Effector memory CD4-positive, alpha-beta T cell (primary cell): ENCODE results near the gene PTGER4.
A peak's percentile ranks its signal among the peaks of the same experiment; 100 is the strongest.
"Not testable (repeated sequence)": the region's sequence is repeated elsewhere in the genome, so short reads cannot be mapped to it uniquely, and the experiment has no call there.

ENCODE experiments used
- DNase-seq, 3 donors: peaks; one replicate each; pipeline ENCODE4 v3.0.0-alpha.2; 2020
- H3K27ac ChIP-seq: 2 replicates; pipeline ENCODE4 v1.7.0; 2013; ENCODE audit warnings: mild to moderate bottlenecking, low read length, moderate library complexity; ENCODE audit not compliant: insufficient read depth, poor library complexity, severe bottlenecking
- H3K27me3 ChIP-seq: replicated peaks from 2 replicates; pipeline ENCODE4 v1.7.0; 2013; ENCODE audit warnings: mild to moderate bottlenecking, low read length; ENCODE audit not compliant: insufficient read depth, control insufficient read depth, poor library complexity, severe bottlenecking
- H3K36me3 ChIP-seq: 2 replicates; pipeline ENCODE4 v1.7.0; 2013; ENCODE audit warnings: mild to moderate bottlenecking, low read length, moderate library complexity; ENCODE audit not compliant: control insufficient read depth, insufficient read depth
- H3K4me1 ChIP-seq: 2 replicates; pipeline ENCODE4 v1.7.0; 2013; ENCODE audit warnings: low read length, mild to moderate bottlenecking; ENCODE audit not compliant: control insufficient read depth, insufficient read depth, poor library complexity, severe bottlenecking
- H3K4me3 ChIP-seq: 2 replicates; pipeline ENCODE4 v1.7.0; 2013; ENCODE audit warnings: low read length, low read depth, mild to moderate bottlenecking; ENCODE audit not compliant: insufficient read depth, poor library complexity, severe bottlenecking
- H3K9me3 ChIP-seq: 2 replicates; pipeline ENCODE4 v1.7.0; 2013; ENCODE audit warnings: mild to moderate bottlenecking, low read length, moderate library complexity; ENCODE audit not compliant: control insufficient read depth

PTGER4 gene

DNA sequence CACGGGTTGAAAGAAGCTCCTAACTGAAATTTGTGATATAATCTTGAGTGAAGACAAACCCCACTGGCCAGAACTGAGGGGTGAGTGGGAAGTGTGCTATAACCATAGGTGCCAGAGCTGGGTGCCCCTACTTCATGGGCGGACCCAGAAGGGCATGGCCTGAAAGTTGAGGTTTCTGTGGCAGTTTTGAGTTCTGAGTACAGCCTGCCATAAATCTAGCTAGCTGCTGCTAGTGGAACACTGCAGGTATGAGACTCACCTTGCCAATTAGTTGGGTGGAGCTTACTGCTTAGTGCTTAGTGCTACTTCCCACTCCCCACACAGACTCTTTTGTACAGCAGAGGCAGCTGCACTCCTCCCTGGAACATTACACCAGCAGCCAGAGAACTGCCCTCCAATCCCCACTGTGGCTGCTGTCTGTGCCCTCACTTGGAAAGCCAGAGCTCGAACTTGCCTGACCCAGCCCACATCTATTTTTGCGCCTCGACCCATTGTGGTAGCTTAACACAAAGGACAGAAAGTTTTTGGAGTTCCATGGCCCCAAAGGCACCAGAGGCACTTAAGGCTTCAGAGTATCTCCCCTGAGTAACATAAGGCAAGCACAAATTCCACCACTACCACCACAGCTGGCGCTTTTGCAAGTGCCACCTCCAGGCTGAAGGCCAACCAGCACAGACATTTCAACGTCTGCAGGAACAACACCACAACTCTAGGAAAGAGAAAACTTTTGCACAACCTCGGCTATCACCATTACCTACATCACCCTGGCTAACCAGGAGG, 27.1 kb upstream of the PTGER4 start:
- no peaks in the 10 kb centered on the region for H3K9me3 ChIP-seq
- no peaks in the 10 kb centered on the region for H3K27me3 ChIP-seq
- peaks cover 31% of the 10 kb centered on the region for H3K4me1 ChIP-seq
- H3K36me3 ChIP-seq, result no peaks in the 10 kb centered on the region
- peak overlapping the region; percentile 27 for H3K4me3 ChIP-seq
- DNase-seq, result no peak
- peak overlapping the region; percentile 58 for H3K27ac ChIP-seq

DNA sequence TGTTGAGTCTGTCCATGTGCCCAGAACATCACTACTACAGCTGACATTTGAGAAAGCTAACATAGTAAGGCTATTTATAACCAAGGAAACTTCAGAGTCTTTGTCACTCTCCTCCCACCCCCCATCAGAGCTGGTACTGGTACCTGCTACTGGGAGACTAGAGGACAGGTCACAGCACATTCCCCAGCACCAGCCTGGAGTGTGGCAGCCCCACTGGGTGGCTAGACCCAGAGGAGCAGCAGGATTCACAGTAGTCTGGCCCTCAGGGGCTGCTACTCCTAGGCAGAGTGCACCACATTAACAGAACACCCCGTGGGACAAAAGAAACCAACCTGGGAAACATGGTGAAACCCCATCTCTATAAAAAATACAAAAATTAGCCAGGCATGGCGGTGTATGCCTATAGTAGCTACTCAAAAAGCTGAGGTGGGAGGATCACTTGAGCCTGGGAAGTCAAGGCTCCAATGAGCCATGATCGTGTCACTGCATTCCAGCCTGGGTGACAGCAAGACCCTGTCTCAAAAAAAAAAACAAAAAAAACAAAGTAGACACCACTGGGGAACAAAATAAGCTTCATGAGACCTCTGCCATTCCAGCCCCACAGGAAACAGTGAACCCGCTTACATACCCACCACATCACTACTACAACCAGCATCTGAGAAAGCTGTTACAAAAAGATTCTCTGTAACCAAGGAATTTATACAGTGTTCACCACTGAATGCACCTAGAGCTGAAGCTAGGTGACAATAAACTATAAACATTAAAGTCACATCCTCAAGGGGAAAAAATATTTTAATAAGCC, 26.3 kb upstream of the PTGER4 start:
- peaks cover 31% of the 10 kb centered on the region for H3K4me1 ChIP-seq
- DNase-seq, result no peak
- H3K27ac ChIP-seq, result peak overlapping the region; percentile 58
- peak overlapping the region; percentile 27 for H3K4me3 ChIP-seq
- no peaks in the 10 kb centered on the region for H3K36me3 ChIP-seq
- no peaks in the 10 kb centered on the region for H3K27me3 ChIP-seq
- no peaks in the 10 kb centered on the region for H3K9me3 ChIP-seq

DNA sequence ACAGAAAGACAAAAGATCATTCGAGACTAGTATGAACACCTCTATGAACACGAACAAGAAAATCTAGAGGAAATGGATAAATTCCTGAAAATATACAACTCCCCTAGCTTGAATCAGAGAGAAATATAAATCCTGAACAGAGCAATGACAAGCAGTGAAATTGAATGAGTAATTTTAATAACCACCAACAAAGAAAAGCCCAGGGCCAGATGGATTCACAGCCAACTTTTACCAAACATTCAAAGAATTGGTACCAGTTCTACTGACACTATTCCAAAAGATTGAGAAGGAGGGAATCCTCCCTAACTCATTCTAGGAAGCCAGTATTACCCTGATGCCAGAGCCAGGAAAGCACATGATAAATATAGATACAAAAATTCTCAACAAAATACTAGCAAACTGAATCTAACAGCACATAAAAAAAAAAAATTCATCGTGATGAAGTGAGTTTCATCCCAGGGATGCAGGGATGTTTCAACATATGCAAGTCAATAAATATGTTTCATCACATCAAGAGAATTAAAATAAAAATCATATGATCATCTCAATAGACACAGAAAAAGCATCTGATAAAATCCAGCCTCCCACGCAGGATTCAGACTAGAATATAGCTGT, 25.2 kb upstream of the PTGER4 start:
- peak overlapping the region; percentile 58 for H3K27ac ChIP-seq
- H3K36me3 ChIP-seq, result no peaks in the 10 kb centered on the region
- DNase-seq, result no peak
- peak overlapping the region; percentile 27 for H3K4me3 ChIP-seq
- H3K9me3 ChIP-seq, result no peaks in the 10 kb centered on the region
- peaks cover 31% of the 10 kb centered on the region for H3K4me1 ChIP-seq
- H3K27me3 ChIP-seq, result no peaks in the 10 kb centered on the region

DNA sequence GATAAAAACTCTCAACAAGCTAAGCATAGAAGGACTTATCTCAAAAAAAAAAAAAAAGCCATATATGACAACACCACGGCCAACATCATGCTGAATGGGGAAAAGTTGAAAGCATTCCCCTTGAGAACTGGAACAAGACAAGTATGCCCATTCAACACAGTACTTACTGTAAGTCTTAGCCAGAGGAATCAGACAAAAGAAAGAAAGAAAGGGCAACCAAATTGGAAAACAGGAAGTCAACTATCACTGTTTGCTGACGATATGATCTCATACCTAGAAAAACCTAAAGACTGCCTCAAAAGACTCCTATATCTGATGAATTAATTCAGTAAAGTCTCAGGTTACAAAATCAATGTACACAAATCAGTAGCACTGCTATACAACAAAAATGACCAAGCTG, 24.6 kb upstream of the PTGER4 start:
- no peaks in the 10 kb centered on the region for H3K9me3 ChIP-seq
- H3K36me3 ChIP-seq, result no peaks in the 10 kb centered on the region
- H3K4me1 ChIP-seq, result peaks cover 25% of the 10 kb centered on the region
- no peaks in the 10 kb centered on the region for H3K27me3 ChIP-seq
- H3K27ac ChIP-seq, result peak overlapping the region; percentile 58
- DNase-seq, result no peak
- peak overlapping the region; percentile 13 for H3K4me3 ChIP-seq

DNA sequence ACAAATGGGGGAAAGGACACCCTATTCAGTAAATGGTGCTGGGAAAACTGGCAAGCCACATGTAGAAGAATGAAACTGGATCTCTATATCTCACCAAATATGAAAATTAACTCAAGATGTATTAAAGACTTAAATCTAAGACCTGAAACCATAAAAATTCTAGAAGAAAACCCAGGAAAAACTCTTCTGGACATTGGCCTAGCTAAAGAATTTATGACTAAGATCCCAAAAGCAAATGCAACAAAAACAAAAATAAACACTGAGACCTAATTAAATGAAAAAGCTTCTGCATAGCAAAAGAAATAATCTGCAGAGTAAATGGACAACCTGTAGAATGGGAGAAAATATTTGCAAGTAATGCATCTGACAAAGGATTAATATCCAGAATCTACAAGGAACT, 23.6 kb upstream of the PTGER4 start:
- not testable (repeated sequence) for H3K27ac ChIP-seq, DNase-seq, H3K9me3 ChIP-seq, H3K36me3 ChIP-seq, H3K4me3 ChIP-seq, H3K27me3 ChIP-seq
- peaks cover 21% of the 10 kb centered on the region for H3K4me1 ChIP-seq

DNA sequence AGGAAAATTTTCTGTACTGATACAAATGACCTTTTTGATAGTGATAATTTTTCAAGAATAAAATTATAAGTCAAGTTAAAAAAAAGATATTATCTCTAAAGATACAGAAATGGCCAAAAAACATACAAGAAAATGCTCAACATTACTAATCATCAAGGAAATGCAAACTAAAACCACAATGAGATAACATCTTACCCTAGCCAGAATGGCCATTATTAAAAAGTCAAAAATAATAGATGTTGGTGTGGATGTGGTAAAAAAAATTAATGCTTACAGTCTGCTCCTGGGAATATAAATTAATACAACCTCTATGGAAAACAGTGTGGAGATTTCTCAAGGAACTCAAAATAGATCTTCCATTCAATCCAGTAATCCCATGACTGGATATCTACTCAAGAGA, 22.9 kb upstream of the PTGER4 start:
- no peaks in the 10 kb centered on the region for H3K9me3 ChIP-seq
- H3K4me3 ChIP-seq, result no peak overlapping the region
- no peak overlapping the region for H3K27ac ChIP-seq
- no peaks in the 10 kb centered on the region for H3K27me3 ChIP-seq
- H3K36me3 ChIP-seq, result no peaks in the 10 kb centered on the region
- no peak for DNase-seq
- H3K4me1 ChIP-seq, result peaks cover 21% of the 10 kb centered on the region

DNA sequence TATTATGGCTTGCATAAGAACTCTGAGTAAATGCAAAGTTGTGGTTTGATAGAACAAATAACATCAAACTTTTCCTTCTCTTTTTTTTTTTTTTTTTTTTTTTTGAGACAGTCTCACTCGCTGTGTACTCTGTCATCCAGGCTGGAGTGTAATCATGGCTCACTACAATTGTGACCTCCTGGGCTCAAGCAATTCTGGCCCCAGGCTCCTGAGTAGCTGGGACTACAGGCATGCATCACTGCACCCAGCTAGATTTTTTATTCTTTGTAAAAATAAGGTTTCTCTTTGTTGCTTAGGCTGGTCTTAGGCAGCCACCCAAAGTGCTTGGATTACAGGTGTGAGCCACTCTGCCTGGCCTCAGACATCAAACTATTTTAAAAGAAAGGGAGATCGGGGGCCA, 19.0 kb upstream of the PTGER4 start:
- Histone ChIP-seq H3K4me3 (no peak overlapping the region), H3K4me1 (peaks cover 4% of the 10 kb centered on the region), H3K9me3 (no peaks in the 10 kb centered on the region), H3K36me3 (no peaks in the 10 kb centered on the region), H3K27me3 (no peaks in the 10 kb centered on the region), H3K27ac (no peak overlapping the region)
- no peak for DNase-seq

DNA sequence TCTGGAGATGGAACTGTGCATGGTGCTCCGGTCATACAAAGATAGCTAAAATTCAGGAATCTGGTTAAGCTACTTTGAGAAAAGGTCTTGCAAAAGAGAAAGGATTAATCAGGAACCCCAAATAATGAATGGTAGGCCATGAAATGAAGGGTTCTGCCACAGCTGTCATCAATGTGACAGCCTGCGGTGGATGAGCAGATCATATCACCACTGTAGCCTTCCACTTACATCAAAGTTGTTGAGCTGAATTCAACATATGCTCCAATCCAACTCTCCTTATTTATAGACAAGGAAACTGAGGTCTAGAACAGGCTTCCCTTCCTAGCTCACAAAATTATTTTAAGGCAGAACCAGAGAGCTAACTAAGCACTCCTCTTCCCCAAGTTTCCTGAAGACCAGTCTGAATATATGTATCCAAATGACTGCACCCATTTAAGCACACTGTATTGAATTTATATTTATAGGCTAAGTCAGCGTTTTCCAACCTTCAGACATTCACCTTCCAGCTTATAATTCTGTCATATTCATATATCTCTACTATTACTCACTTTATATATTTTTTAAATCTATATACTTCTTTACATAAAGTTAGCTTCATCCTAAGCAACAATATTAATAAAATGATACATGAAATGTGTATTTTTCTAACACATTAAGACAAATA, 13.9 kb upstream of the PTGER4 start:
- H3K9me3 ChIP-seq, result no peaks in the 10 kb centered on the region
- no peaks in the 10 kb centered on the region for H3K27me3 ChIP-seq
- no peak overlapping the region for H3K27ac ChIP-seq
- H3K4me1 ChIP-seq, result peaks cover 19% of the 10 kb centered on the region
- DNase-seq, result no peak
- no peaks in the 10 kb centered on the region for H3K36me3 ChIP-seq
- H3K4me3 ChIP-seq, result no peak overlapping the region

DNA sequence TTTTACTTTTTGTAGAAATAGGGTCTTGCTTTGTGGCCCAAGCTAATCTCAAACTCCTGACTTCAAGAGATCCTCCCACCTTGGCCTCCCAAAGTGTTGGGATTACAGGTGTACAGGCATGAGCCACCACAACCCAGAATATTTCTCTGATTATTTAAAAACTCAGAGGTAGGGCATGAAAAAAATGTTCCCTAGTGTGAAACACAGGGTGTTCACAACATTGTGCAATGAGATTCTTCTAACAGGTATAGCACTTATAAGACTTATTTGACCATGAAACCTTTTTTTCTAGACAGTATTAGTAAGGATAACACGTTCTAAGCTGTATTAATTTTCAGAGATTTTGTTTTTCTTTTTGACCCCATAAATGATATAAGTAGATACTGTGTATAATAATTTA, 13.1 kb upstream of the PTGER4 start:
- H3K27me3 ChIP-seq, result no peaks in the 10 kb centered on the region
- H3K27ac ChIP-seq, result no peak overlapping the region
- no peak for DNase-seq
- no peaks in the 10 kb centered on the region for H3K36me3 ChIP-seq
- H3K9me3 ChIP-seq, result no peaks in the 10 kb centered on the region
- H3K4me1 ChIP-seq, result peaks cover 19% of the 10 kb centered on the region
- H3K4me3 ChIP-seq, result no peak overlapping the region
